Measurements from ENCODE around the gene MYO1E. TPM values are rescaled to one million over a fixed set of nuclear protein-coding genes. Genes with fewer than 3 reads are reported as not detected.

Gene MYO1E
- total and polyA plus RNA-seq, 2 of the 8 experiments (the other 6 are each of a cell fraction or from before 2014, with no cell fraction given): 19.6 to 142 TPM

GRCh38 chr15:59317211-59317610 lies 55.5 kb downstream of the MYO1E start (continued):
- TF ChIP-seq ATF3 (IDR thresholded peaks at IDR 0.05; ENCODE audit: insufficient read depth, low read depth, low read length) (no peak), BRCA1 (IDR thresholded peaks at IDR 0.05; ENCODE audit: low read depth, low read length) (no peak), CTCF (IDR thresholded peaks at IDR 0.05; ENCODE audit: control extremely low read depth in 1 of 3, insufficient read depth in 1 of 3, low read depth in 1 of 3, low read length in 3 of 3) (no peak)
